Spleen (tissue), 11 donors: ENCODE measurements around the gene SNX30. TPM values are rescaled to one million over a fixed set of nuclear protein-coding genes. Genes with fewer than 3 reads are reported as not detected.

ENCODE experiments used
- DNase-seq: peaks from one replicate; pipeline ENCODE4 v3.0.0-alpha.2; 2020
- H3K27ac ChIP-seq, 8 donors: fragments of 200-600 bp; sonication (generic) in 7 of 8; 1 replicate in 4 of 8; 2 replicates in 4 of 8; pipeline versions ENCODE4 v1.5.0 to v1.8.0; 2016 to 2021; ENCODE audit warnings: inconsistent platforms in 4 of 8, mild to moderate bottlenecking in 4 of 8, moderate library complexity in 1 of 8
- H3K27me3 ChIP-seq, 7 donors: fragments of 200-600 bp; sonication (generic) in 6 of 7; replicated peaks in 1 of 7; 1 replicate in 4 of 7; 2 replicates in 3 of 7; pipeline versions ENCODE4 v1.5.0 to v1.8.0; 2016 to 2021; ENCODE audit warnings: inconsistent platforms in 3 of 7, mild to moderate bottlenecking in 1 of 7
- H3K36me3 ChIP-seq, 6 donors: fragments of 200-600 bp; sonication (generic) in 5 of 6; 1 replicate in 4 of 6; 2 replicates in 2 of 6; pipeline versions ENCODE4 v1.5.0 to v1.8.0; 2016 to 2021; ENCODE audit warnings: inconsistent platforms in 2 of 6
- H3K4me1 ChIP-seq, 6 donors: fragments of 200-600 bp; sonication (generic) in 5 of 6; 1 replicate in 3 of 6; 2 replicates in 3 of 6; pipeline versions ENCODE4 v1.5.0 to v1.8.0; 2016 to 2021; ENCODE audit warnings: inconsistent platforms in 3 of 6
- H3K4me3 ChIP-seq, 8 donors: fragments of 200-600 bp; sonication (generic) in 7 of 8; 1 replicate in 4 of 8; 2 replicates in 4 of 8; pipeline versions ENCODE4 v1.5.0 to v1.8.0; 2016 to 2021; ENCODE audit warnings: inconsistent platforms in 4 of 8, mild to moderate bottlenecking in 4 of 8, moderate library complexity in 2 of 8
- H3K9me3 ChIP-seq, 8 donors: fragments of 200-600 bp; sonication (generic) in 7 of 8; 1 replicate in 4 of 8; 2 replicates in 4 of 8; pipeline versions ENCODE4 v1.5.0 to v1.8.0; 2016 to 2021; ENCODE audit warnings: inconsistent platforms in 4 of 8
- POLR2A ChIP-seq, 3 donors: fragments of 450-650 bp; IDR thresholded peaks; one replicate each; pipeline ENCODE4 v1.5.1; 2017; ENCODE audit warnings: antibody characterized with exemption in 3 of 3, mild to moderate bottlenecking in 1 of 3
- POLR2AphosphoS5 ChIP-seq, 3 donors: sonication (generic); formaldehyde crosslinking; IDR thresholded peaks; one replicate each; pipeline ENCODE4 v1.5.1; 2017; ENCODE audit warnings: antibody characterized with exemption in 3 of 3
- WGBS, 5 donors: extraction: QIAGEN DNeasy Blood & Tissue Kit in 3 of 5; methylation state at CpG; one replicate each; pipeline versions ENCODE4 v1.1.5 to v1.1.7; 2013 to 2018; 5-methylcytosine and 5-hydroxymethylcytosine counted together
- intact Hi-C: fragments of 100-400 bp; cut with DNase I; formaldehyde crosslinking; loops from one replicate; pipeline ENCODE4 v1.15.0; 2023; ENCODE audit warnings: low total_unique reads
- polyA plus RNA-seq, 3 donors: library from polyadenylated mRNA; stranded (reverse); fragments of 200-250 nt; gene quantifications; one replicate each; pipeline ENCODE4 v1.2.1, GENCODE V29; 2013
- total RNA-seq, 7 donors: library from RNA; depleted of rRNA in 3 of 7; stranded (reverse); fragments of >200 nt in 3 of 7; fragmentation: NEBNext Ultra II Directional in 4 of 7; extraction: Animal tissue kit (Norgen Biotek cat#: 25700) in 4 of 7; gene quantifications; one replicate each; pipeline versions ENCODE4 v1.1.0 to v1.2.1, GENCODE V29; 2016 to 2021
- TF ChIP-seq, protein P1 (sequence below), 11 experiments: fragments of 200-600 bp in 7 of 11; fragments of 450-650 bp in 4 of 11; sonication (generic) in 4 of 11; IDR thresholded peaks in 8 of 11; conservative IDR thresholded peaks in 3 of 11; 1 replicate in 7 of 11; 2 replicates in 4 of 11; pipeline versions ENCODE4 v1.4.0 to v1.8.0; 2016 to 2021; ENCODE audit warnings: antibody characterized with exemption in 11 of 11, inconsistent platforms in 4 of 11, mild to moderate bottlenecking in 1 of 11
- donor health status: healthy with polysubstance abuse.
- donor health status: DM: no; HTN: no; CAD: no; lungs with moderate emphysema.
- donor health status: DM: no; HTN: no; CAD: no.
- donor health status: Bipolar disorder and iron deficiency.
- donor health status: healthy.
- donor health status: DM: no; HTN: no; CAD: no.
- donor health status: DM: yes; HTN: yes; CAD: no.

SNX30 gene
- total and polyA plus RNA-seq, 10 donors: 1.2 to 23.3 (median 14.6) TPM

- H3K4me1 ChIP-seq: peaks cover 6 to 37% (median 17%) of the 10 kb centered on the region in 6 donors
- no peak for TF ChIP-seq POLR2A (IDR thresholded peaks at IDR 0.05)
- TF ChIP-seq, protein P1, sequence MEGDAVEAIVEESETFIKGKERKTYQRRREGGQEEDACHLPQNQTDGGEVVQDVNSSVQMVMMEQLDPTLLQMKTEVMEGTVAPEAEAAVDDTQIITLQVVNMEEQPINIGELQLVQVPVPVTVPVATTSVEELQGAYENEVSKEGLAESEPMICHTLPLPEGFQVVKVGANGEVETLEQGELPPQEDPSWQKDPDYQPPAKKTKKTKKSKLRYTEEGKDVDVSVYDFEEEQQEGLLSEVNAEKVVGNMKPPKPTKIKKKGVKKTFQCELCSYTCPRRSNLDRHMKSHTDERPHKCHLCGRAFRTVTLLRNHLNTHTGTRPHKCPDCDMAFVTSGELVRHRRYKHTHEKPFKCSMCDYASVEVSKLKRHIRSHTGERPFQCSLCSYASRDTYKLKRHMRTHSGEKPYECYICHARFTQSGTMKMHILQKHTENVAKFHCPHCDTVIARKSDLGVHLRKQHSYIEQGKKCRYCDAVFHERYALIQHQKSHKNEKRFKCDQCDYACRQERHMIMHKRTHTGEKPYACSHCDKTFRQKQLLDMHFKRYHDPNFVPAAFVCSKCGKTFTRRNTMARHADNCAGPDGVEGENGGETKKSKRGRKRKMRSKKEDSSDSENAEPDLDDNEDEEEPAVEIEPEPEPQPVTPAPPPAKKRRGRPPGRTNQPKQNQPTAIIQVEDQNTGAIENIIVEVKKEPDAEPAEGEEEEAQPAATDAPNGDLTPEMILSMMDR (IDR thresholded peaks at IDR 0.05 in 8 of 11, conservative IDR thresholded peaks at IDR 0.05 in 3 of 11): no peak
- no peak for TF ChIP-seq POLR2AphosphoS5 (IDR thresholded peaks at IDR 0.05)
- H3K27me3 ChIP-seq: no peaks in the 10 kb centered on the region
- H3K4me3 ChIP-seq: no peak overlapping the region
- peaks cover 0 to 32% (median 8%) of the 10 kb centered on the region in 6 donors for H3K36me3 ChIP-seq
- no peaks in the 10 kb centered on the region for H3K9me3 ChIP-seq
- no peak for DNase-seq
- WGBS, 5 donors: 62 to 87% (median 69%) methylated on average over 4 to 13 of the region's 13 CpGs
- H3K27ac ChIP-seq: no peak overlapping the region
- intact Hi-C loops: loop anchor here (10.0 kb wide), 1 partner anchor 56 kb away; no protein-coding TSS in a partner anchor
These were observed 98.0 kb downstream of the SNX30 start for GRCh38 chr9:112848316-112849151.

GRCh38 chr9:112849363-112849922 lies 98.9 kb downstream of the SNX30 start:
- intact Hi-C loops: loop anchor here (10.0 kb wide), 1 partner anchor 55 kb away; no protein-coding TSS in a partner anchor
- Histone ChIP-seq H3K36me3 (peaks cover 0 to 41% (median 8%) of the 10 kb centered on the region in 6 donors), H3K4me1 (peaks cover 6 to 33% (median 16%) of the 10 kb centered on the region in 6 donors), H3K27ac (no peak overlapping the region), H3K9me3 (no peaks in the 10 kb centered on the region), H3K4me3 (no peak overlapping the region), H3K27me3 (no peaks in the 10 kb centered on the region)
- TF ChIP-seq, protein P1 (IDR thresholded peaks at IDR 0.05 in 8 of 11, conservative IDR thresholded peaks at IDR 0.05 in 3 of 11): no peak
- TF ChIP-seq POLR2AphosphoS5 (IDR thresholded peaks at IDR 0.05) (no peak), POLR2A (IDR thresholded peaks at IDR 0.05) (no peak)
- 45 to 71% (median 61%) methylated on average over 6 of the region's 6 CpGs for WGBS, 5 donors
- DNase-seq: no peak

GRCh38 chr9:112850840-112851239 lies 100.3 kb downstream of the SNX30 start:
- intact Hi-C loops: no loop called here
- no peak overlapping the region for H3K27ac ChIP-seq
- H3K4me1 ChIP-seq: peaks cover 0 to 21% (median 5%) of the 10 kb centered on the region in 6 donors
- H3K9me3 ChIP-seq: no peaks in the 10 kb centered on the region
- H3K36me3 ChIP-seq: peaks cover 0 to 45% (median 8%) of the 10 kb centered on the region in 6 donors
- 86 to 95% (median 92%) methylated on average over 6 of the region's 6 CpGs for WGBS, 5 donors
- no peak overlapping the region for H3K4me3 ChIP-seq
- TF ChIP-seq, protein P1 (IDR thresholded peaks at IDR 0.05 in 8 of 11, conservative IDR thresholded peaks at IDR 0.05 in 3 of 11): no peak
- TF ChIP-seq POLR2AphosphoS5 (IDR thresholded peaks at IDR 0.05): no peak
- TF ChIP-seq POLR2A (IDR thresholded peaks at IDR 0.05): no peak
- no peaks in the 10 kb centered on the region for H3K27me3 ChIP-seq
- DNase-seq: no peak
